ENCODE data around the gene PAN2. TPM values are rescaled to one million over a fixed set of nuclear protein-coding genes. Genes with fewer than 3 reads are reported as not detected.

The PAN2 gene
- total and polyA plus RNA-seq, 2 donors (not counting 3 experiments of a cell fraction or from before 2014, with no cell fraction given): 21.5 to 21.9 TPM

DNA sequence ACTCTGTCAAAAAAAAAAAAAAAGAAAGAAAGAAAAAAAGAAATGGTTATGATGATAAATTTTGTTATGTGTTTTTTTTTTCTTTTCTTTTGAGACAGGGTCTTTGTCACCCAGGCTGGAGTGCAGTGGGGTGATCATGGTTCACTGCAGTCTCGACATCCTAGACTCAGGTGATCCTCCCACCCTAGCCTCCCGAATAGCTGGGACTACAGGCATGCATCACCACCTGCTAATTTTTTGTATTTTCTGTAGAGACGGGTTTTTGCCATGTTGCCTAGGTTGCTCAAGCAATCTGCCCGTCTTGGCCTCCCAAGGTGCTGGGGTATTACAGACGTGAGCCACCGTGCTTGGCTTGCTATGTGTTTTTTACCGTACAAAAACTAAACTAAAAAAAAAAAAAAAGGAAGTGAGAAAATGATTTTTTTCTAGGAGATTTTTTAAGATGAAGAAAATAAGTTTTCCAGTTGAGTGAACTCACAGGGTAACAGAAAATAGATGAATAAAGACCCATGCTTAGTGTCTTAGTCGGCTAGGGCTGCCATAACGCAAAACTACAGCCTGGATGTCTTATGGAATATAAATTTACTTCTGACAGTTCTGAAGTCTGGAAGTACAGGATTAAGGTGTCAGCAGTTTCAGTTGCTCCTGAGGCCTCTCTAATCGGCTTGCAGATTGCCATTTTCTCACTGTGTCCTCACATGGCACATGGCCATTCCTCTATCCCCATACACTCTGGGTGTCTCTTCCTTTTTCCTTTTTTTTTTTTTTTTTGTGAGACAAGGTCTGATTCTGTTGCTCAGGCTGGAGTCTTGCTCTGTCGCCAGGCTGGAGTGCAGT is 42.0 kb upstream of the PAN2 start:
- H3K4me3 ChIP-seq (replicated peaks in 1 of 3; ENCODE audit: insufficient read depth in 1 of 3, low read depth in 1 of 3, low read length in 3 of 3): no peak overlapping the region
- H3K9ac ChIP-seq (replicated peaks; ENCODE audit: extremely low read depth, insufficient read depth, low read length): no peak overlapping the region
- TF ChIP-seq FOS (IDR thresholded peaks at IDR 0.05; ENCODE audit: borderline replicate concordance, insufficient read depth, low read length): no peak
- no peak for TF ChIP-seq EZH2 (IDR thresholded peaks at IDR 0.05; ENCODE audit: borderline replicate concordance, low read depth, low read length, severe bottlenecking)
- TF ChIP-seq MYC (IDR thresholded peaks at IDR 0.05; ENCODE audit: low read depth, low read length): no peak
- no peak for TF ChIP-seq GATA2 (IDR thresholded peaks at IDR 0.05; ENCODE audit: insufficient read depth, insufficient read length, low read depth, low read length)
- no peak for TF ChIP-seq MAX (IDR thresholded peaks at IDR 0.05; ENCODE audit: insufficient read depth, insufficient read length)
- H3K9me1 ChIP-seq (replicated peaks; ENCODE audit: control insufficient read depth, extremely low read depth, insufficient read depth, low read length): no peaks in the 10 kb centered on the region
- H3K27ac ChIP-seq (ENCODE audit: insufficient read depth, low read depth, low read length): no peak overlapping the region
- no TSS peak for BruUV-seq (replicated peaks)
- no peak overlapping the region for H3K4me2 ChIP-seq (ENCODE audit: insufficient read depth, low read length)
- no peaks in the 10 kb centered on the region for H3K9me3 ChIP-seq (replicated peaks; ENCODE audit: control insufficient read depth, insufficient read depth, low read length)
- H4K20me1 ChIP-seq (replicated peaks; ENCODE audit: control insufficient read depth, extremely low read depth, insufficient read depth, low read length): no peaks in the 10 kb centered on the region
- intact Hi-C loops (cut with micrococcal nuclease) (no loop called here), dilution Hi-C loops (cut with MboI; ENCODE audit: extremely low pct_ligation_motif_present, low sequenced_read_pairs) (no loop called here)
- no peaks in the 10 kb centered on the region for H3K36me3 ChIP-seq (ENCODE audit: control insufficient read depth in 2 of 2, extremely low read depth in 1 of 2, insufficient read depth in 2 of 2, low read length in 2 of 2)
- no peak overlapping the region for H2AFZ ChIP-seq (ENCODE audit: low read depth, low read length)
- FAIRE-seq (no peak), DNase-seq (ENCODE audit: low read depth, low spot score) (no peak)
- peaks cover 13% of the 10 kb centered on the region for H3K4me1 ChIP-seq (ENCODE audit: control insufficient read depth, extremely low read depth, insufficient read depth, low read length)
- H3K27me3 ChIP-seq (ENCODE audit: control insufficient read depth in 2 of 2, insufficient read depth in 2 of 2, low read length in 2 of 2): no peaks in the 10 kb centered on the region
- ChIA-PET POLR2A (no interaction called here), CTCF (interaction anchor here (0.7 to 3.7 kb wide), 7 partner anchors 10 to 88 kb away, joined by 3 to 15 read pairs (median 6); partner anchors contain the start of gene STAT2)
- H3K79me2 ChIP-seq (ENCODE audit: control insufficient read depth, insufficient read depth, low read length): no peaks in the 10 kb centered on the region
